ENCODE results near the gene TLK2.
"Not testable (repeated sequence)": the region's sequence is repeated elsewhere in the genome, so short reads cannot be mapped to it uniquely, and the experiment has no call there.

GRCh38 chr17:62445791-62446190 lies 32.8 kb upstream of the TLK2 start:
- not testable (repeated sequence) for TF ChIP-seq BCL11B (tag by site-specific recombination; IDR thresholded peaks at IDR 0.05; ENCODE audit: low read depth); ZNF707 (tag by site-specific recombination; IDR thresholded peaks at IDR 0.05)

All from HEK293 (cell line).